22Rv1 (cell line): ENCODE data around the gene NKPD1.

ENCODE experiments used
- ZFX ChIP-seq: fragments of 450-650 bp; IDR thresholded peaks from 2 replicates; pipeline ENCODE4 v1.6.1; 2017; ENCODE audit warnings: antibody characterized with exemption, borderline replicate concordance
- TF ChIP-seq, protein P1 (sequence below): fragments of 450-650 bp; IDR thresholded peaks from 2 replicates; pipeline ENCODE4 v1.5.1; 2017; ENCODE audit warnings: mild to moderate bottlenecking

DNA sequence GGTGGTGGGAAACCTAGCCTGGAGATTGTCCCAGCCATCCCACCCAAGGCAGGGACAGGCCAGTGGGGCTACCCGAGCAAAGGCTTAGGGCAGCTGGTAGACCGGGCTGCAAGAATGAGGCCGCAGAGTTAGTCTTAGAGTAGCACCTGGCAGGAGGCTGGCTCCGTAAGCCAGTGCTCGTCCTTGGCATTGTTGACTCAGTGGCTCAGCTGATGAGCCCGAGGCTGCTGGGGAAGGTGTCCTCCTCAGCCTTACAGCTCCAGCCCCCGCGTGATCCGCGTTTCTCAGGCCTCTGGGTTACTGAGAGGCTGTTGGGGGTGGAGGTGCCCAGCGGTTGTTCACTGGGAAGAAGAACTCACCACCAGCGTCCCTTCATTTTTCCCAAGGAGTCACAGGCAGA lies 43.1 kb downstream of the NKPD1 start:
- TF ChIP-seq, protein P1, sequence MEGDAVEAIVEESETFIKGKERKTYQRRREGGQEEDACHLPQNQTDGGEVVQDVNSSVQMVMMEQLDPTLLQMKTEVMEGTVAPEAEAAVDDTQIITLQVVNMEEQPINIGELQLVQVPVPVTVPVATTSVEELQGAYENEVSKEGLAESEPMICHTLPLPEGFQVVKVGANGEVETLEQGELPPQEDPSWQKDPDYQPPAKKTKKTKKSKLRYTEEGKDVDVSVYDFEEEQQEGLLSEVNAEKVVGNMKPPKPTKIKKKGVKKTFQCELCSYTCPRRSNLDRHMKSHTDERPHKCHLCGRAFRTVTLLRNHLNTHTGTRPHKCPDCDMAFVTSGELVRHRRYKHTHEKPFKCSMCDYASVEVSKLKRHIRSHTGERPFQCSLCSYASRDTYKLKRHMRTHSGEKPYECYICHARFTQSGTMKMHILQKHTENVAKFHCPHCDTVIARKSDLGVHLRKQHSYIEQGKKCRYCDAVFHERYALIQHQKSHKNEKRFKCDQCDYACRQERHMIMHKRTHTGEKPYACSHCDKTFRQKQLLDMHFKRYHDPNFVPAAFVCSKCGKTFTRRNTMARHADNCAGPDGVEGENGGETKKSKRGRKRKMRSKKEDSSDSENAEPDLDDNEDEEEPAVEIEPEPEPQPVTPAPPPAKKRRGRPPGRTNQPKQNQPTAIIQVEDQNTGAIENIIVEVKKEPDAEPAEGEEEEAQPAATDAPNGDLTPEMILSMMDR = no peak
- no peak for TF ChIP-seq ZFX
